ENCODE measurements around the gene METTL22.
"Not testable (repeated sequence)": the region's sequence is repeated elsewhere in the genome, so short reads cannot be mapped to it uniquely, and the experiment has no call there.

The METTL22 gene

DNA sequence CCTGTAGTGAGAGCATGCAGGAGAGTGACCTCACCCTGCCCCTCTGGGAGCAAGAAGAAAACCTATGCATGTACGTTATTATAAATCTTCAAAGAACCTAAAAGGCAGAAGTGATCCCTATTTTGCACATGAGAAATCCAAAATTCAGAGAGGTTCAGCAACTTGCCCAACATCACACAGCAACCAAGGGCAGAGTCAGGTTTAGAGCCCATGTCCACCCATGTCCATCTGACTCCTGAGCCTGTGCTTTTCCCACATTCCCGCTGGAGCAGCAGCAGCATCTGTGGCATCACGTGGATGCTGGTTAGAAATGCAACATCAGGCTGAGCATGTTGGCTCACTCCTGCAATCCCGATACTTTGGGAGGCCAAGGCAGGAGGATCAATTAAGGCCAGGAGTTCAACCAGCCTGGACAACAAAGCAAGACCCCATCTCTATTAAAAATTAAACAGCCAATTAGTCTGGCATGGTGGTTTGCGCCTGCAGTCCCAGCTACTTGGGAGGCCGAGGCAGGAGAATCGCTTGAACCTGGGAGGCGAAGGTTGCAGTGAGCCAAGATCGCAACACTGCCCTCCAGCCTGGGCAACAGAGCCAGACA, 26.3 kb downstream of the METTL22 start:
- TF ChIP-seq, protein P1, sequence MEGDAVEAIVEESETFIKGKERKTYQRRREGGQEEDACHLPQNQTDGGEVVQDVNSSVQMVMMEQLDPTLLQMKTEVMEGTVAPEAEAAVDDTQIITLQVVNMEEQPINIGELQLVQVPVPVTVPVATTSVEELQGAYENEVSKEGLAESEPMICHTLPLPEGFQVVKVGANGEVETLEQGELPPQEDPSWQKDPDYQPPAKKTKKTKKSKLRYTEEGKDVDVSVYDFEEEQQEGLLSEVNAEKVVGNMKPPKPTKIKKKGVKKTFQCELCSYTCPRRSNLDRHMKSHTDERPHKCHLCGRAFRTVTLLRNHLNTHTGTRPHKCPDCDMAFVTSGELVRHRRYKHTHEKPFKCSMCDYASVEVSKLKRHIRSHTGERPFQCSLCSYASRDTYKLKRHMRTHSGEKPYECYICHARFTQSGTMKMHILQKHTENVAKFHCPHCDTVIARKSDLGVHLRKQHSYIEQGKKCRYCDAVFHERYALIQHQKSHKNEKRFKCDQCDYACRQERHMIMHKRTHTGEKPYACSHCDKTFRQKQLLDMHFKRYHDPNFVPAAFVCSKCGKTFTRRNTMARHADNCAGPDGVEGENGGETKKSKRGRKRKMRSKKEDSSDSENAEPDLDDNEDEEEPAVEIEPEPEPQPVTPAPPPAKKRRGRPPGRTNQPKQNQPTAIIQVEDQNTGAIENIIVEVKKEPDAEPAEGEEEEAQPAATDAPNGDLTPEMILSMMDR (IDR thresholded peaks at IDR 0.05; ENCODE audit: low read depth, low read length, missing control alignments): no peak
- no peak overlapping the region for H3K4me3 ChIP-seq (replicated peaks; ENCODE audit: low read depth, low read length)
- no peak for DNase-seq (ENCODE audit: extremely low read depth, low read depth)

DNA sequence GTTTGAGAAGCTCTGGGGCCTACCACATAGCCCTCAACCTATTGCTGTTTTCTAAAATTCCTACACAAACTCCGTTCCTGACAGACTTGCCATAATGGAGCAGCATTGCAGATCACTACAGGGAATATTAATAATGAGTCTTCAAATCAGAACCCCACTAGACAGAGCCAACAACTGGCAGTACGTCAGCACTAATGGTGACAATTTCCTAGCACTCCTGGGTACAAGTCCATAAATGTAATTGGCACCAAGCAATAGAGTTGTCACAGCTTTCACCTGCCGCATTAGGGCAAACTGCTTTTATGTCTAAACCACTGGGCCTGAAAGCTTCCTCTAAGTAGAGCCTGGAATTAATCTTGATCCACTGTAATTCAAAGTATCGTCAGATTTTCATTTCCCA, 27.4 kb downstream of the METTL22 start:
- TF ChIP-seq, protein P1 (IDR thresholded peaks at IDR 0.05; ENCODE audit: low read depth, low read length, missing control alignments): no peak
- DNase-seq (ENCODE audit: extremely low read depth, low read depth): no peak
- no peak overlapping the region for H3K4me3 ChIP-seq (replicated peaks; ENCODE audit: low read depth, low read length)

DNA sequence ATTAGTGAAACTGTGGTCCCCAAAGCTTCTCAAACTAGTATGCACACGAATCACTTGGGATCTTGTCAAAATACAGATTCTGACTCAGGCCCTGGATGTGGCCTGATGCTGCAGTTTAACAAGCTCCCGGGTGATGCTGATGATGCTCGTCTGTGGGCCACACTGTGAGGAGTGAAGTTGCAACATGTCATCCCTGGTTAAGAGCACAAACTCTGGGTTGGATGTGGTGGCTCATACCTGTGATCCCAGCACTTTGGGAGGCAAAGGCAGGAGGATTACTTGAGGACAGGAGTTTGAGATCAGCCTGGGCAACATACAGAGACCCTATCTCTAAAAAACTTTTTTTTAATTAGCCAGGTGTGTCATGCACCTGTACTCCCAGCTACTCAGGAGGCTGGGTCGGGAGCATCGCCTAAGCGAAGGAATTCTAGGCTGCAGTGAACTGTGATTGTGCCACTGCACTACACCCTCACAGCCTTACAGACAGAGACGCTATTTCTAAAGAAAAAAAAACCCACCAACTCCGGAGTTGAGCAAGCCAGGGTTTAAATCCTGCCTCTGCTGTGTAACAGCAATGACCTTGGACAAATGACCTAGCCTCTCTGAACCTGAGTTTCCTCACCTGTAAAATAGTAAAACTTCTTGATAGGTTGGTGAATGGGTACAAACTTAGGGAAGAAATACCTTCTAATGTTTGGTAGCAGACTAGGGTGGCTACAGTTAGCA, 28.5 kb downstream of the METTL22 start:
- H3K4me3 ChIP-seq (replicated peaks; ENCODE audit: low read depth, low read length): no peak overlapping the region
- DNase-seq (ENCODE audit: extremely low read depth, low read depth): no peak
- TF ChIP-seq, protein P1 (IDR thresholded peaks at IDR 0.05; ENCODE audit: low read depth, low read length, missing control alignments): no peak

DNA sequence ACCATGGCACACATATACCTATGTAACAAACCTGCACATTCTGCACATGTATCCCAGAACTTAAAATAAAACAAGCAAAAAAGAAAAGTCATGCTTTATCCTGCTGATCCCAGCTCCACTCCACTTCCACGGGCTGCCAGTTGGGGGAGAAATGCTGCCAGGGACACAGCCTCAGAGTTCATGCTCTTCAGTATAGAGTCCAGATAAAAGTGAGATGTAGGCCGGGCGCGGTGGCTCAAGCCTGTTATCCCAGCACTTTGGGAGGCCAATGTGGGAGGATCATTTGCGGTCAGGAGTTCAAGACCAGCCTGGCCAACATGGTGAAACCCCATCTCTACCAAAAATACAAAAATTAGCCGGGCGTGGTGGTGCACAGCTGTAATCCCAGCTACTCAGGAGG, 30.5 kb downstream of the METTL22 start:
- DNase-seq (ENCODE audit: extremely low read depth, low read depth); H3K4me3 ChIP-seq (replicated peaks; ENCODE audit: low read depth, low read length): not testable (repeated sequence)
- TF ChIP-seq, protein P1 (IDR thresholded peaks at IDR 0.05; ENCODE audit: low read depth, low read length, missing control alignments): peak; percentile 34

DNA sequence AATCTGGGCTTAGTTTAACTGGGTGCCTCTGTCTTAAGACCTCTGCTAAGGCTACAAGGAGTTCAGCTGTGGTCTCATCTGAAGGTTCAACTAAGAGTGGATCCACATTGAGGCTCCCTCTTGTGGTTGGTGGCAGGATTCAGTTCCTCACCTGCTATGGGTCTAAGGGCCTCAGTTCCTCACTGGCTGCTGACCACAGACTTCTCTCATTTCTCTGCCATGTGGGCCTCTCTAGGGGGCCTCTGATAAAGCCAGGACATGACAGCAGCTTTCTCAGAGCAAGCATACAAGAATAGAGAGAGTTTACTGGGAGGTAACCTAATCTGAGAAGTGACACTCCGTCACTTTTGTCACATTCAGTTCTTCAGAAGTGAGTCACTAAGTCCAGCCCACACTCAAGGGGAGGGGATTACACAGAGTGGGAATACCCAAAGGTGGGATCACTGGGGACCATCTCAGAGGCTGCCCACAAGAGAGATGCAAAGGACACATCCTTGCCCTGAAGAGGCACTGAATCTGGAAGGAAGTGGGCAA, 33.8 kb downstream of the METTL22 start:
- DNase-seq (ENCODE audit: extremely low read depth, low read depth): no peak
- TF ChIP-seq, protein P1 (IDR thresholded peaks at IDR 0.05; ENCODE audit: low read depth, low read length, missing control alignments): peak; percentile 77

DNA sequence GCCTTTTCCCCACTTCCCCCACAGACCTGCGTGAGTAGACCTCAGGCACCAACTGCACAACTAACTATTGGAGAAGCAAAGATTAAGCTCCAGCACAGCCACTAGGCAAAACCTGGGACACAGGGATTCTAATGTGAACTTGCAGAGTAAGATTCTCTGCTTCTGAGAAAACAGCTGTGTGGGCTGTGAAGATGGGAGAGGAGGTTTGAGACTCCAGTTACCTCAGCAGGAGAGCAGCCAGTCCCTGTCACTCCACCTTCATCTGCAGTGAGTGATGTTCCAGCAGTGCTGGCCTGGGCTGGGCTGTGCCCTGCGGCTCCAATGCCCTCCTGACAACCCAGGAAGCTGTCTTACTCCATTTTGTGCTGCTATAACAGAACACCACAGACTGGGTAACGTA, 34.9 kb downstream of the METTL22 start:
- H3K4me3 ChIP-seq (replicated peaks; ENCODE audit: low read depth, low read length): no peak overlapping the region
- no peak for DNase-seq (ENCODE audit: extremely low read depth, low read depth)
- TF ChIP-seq, protein P1 (IDR thresholded peaks at IDR 0.05; ENCODE audit: low read depth, low read length, missing control alignments): no peak

More for the DNA sequence above, 33.8 kb downstream of the METTL22 start:
- H3K4me3 ChIP-seq (replicated peaks; ENCODE audit: low read depth, low read length): no peak overlapping the region

Measured in HFF-Myc (cell line).